Measurements from ENCODE around the gene SHB. TPM values are rescaled to one million over a fixed set of nuclear protein-coding genes. Genes with fewer than 3 reads are reported as not detected.

SHB gene
- total and polyA plus RNA-seq, 2 donors = 4.9 to 5.5 TPM

- Histone ChIP-seq H3K27ac (ENCODE audit: low read depth in 1 of 2, low read length in 1 of 2) (no peak overlapping the region), H3K9me3 (ENCODE audit: control insufficient read depth in 2 of 2, insufficient read depth in 1 of 2, low read length in 1 of 2) (no peaks in the 10 kb centered on the region), H3K4me3 (ENCODE audit: low read length in 2 of 2) (no peak overlapping the region), H3K4me1 (ENCODE audit: control insufficient read depth in 2 of 2, insufficient read depth in 2 of 2, low read length in 2 of 2) (no peaks in the 10 kb centered on the region), H3K36me3 (ENCODE audit: control insufficient read depth in 2 of 2, insufficient read depth in 2 of 2, low read length in 1 of 2) (no peaks in the 10 kb centered on the region), H3K27me3 (ENCODE audit: control insufficient read depth in 2 of 2, insufficient read depth in 1 of 2, low read length in 1 of 2) (no peaks in the 10 kb centered on the region)
- whole genome bisulfite sequencing = 86% methylated on average over 7 of the region's 7 CpGs
- no peak for DNase-seq (ENCODE audit: low read depth in 6 of 9, low spot score in 9 of 9)
These were observed 22.5 kb upstream of the SHB start for GRCh38 chr9:38091310-38092199.

GRCh38 chr9:38090170-38090569 is 21.1 kb upstream of the SHB start:
- Histone ChIP-seq H3K36me3 (ENCODE audit: control insufficient read depth in 2 of 2, insufficient read depth in 2 of 2, low read length in 1 of 2) (no peaks in the 10 kb centered on the region), H3K4me3 (ENCODE audit: low read length in 2 of 2) (no peak overlapping the region), H3K27ac (ENCODE audit: low read depth in 1 of 2, low read length in 1 of 2) (no peak overlapping the region), H3K9me3 (ENCODE audit: control insufficient read depth in 2 of 2, insufficient read depth in 1 of 2, low read length in 1 of 2) (no peaks in the 10 kb centered on the region), H3K4me1 (ENCODE audit: control insufficient read depth in 2 of 2, insufficient read depth in 2 of 2, low read length in 2 of 2) (no peaks in the 10 kb centered on the region), H3K27me3 (ENCODE audit: control insufficient read depth in 2 of 2, insufficient read depth in 1 of 2, low read length in 1 of 2) (no peaks in the 10 kb centered on the region)
- 95% methylated on average over 9 of the region's 9 CpGs for WGBS
- no peak for DNase-seq (ENCODE audit: low read depth in 6 of 9, low spot score in 9 of 9)

- Histone ChIP-seq H3K9me3 (ENCODE audit: control insufficient read depth in 2 of 2, insufficient read depth in 1 of 2, low read length in 1 of 2) (no peaks in the 10 kb centered on the region), H3K4me3 (ENCODE audit: low read length in 2 of 2) (no peak overlapping the region), H3K4me1 (ENCODE audit: control insufficient read depth in 2 of 2, insufficient read depth in 2 of 2, low read length in 2 of 2) (no peaks in the 10 kb centered on the region), H3K27me3 (ENCODE audit: control insufficient read depth in 2 of 2, insufficient read depth in 1 of 2, low read length in 1 of 2) (no peaks in the 10 kb centered on the region), H3K27ac (ENCODE audit: low read depth in 1 of 2, low read length in 1 of 2) (no peak overlapping the region), H3K36me3 (ENCODE audit: control insufficient read depth in 2 of 2, insufficient read depth in 2 of 2, low read length in 1 of 2) (no peaks in the 10 kb centered on the region)
- WGBS = 91% methylated on average over 2 of the region's 2 CpGs
- DNase-seq (ENCODE audit: low read depth in 6 of 9, low spot score in 9 of 9) = no peak
These were observed 20.5 kb upstream of the SHB start for GRCh38 chr9:38089387-38090165.

GRCh38 chr9:38088006-38088925 is 19.2 kb upstream of the SHB start:
- Histone ChIP-seq H3K36me3 (ENCODE audit: control insufficient read depth in 2 of 2, insufficient read depth in 2 of 2, low read length in 1 of 2) (no peaks in the 10 kb centered on the region), H3K27ac (ENCODE audit: low read depth in 1 of 2, low read length in 1 of 2) (no peak overlapping the region), H3K4me1 (ENCODE audit: control insufficient read depth in 2 of 2, insufficient read depth in 2 of 2, low read length in 2 of 2) (no peaks in the 10 kb centered on the region), H3K27me3 (ENCODE audit: control insufficient read depth in 2 of 2, insufficient read depth in 1 of 2, low read length in 1 of 2) (no peaks in the 10 kb centered on the region), H3K4me3 (ENCODE audit: low read length in 2 of 2) (no peak overlapping the region), H3K9me3 (ENCODE audit: control insufficient read depth in 2 of 2, insufficient read depth in 1 of 2, low read length in 1 of 2) (no peaks in the 10 kb centered on the region)
- WGBS = 34% methylated on average over 7 of the region's 7 CpGs
- peak in 5 of 9 donors; percentile 42 to 69 (median 49) for DNase-seq (ENCODE audit: low read depth in 6 of 9, low spot score in 9 of 9)

GRCh38 chr9:38086496-38086895 is 17.5 kb upstream of the SHB start:
- Histone ChIP-seq H3K36me3 (ENCODE audit: control insufficient read depth in 2 of 2, insufficient read depth in 2 of 2, low read length in 1 of 2) (no peaks in the 10 kb centered on the region), H3K9me3 (ENCODE audit: control insufficient read depth in 2 of 2, insufficient read depth in 1 of 2, low read length in 1 of 2) (no peaks in the 10 kb centered on the region), H3K4me1 (ENCODE audit: control insufficient read depth in 2 of 2, insufficient read depth in 2 of 2, low read length in 2 of 2) (no peaks in the 10 kb centered on the region), H3K4me3 (ENCODE audit: low read length in 2 of 2) (no peak overlapping the region), H3K27ac (ENCODE audit: low read depth in 1 of 2, low read length in 1 of 2) (no peak overlapping the region), H3K27me3 (ENCODE audit: control insufficient read depth in 2 of 2, insufficient read depth in 1 of 2, low read length in 1 of 2) (no peaks in the 10 kb centered on the region)
- no peak for DNase-seq (ENCODE audit: low read depth in 6 of 9, low spot score in 9 of 9)

- Histone ChIP-seq H3K27me3 (ENCODE audit: control insufficient read depth in 2 of 2, insufficient read depth in 1 of 2, low read length in 1 of 2) (no peaks in the 10 kb centered on the region), H3K36me3 (ENCODE audit: control insufficient read depth in 2 of 2, insufficient read depth in 2 of 2, low read length in 1 of 2) (no peaks in the 10 kb centered on the region), H3K4me1 (ENCODE audit: control insufficient read depth in 2 of 2, insufficient read depth in 2 of 2, low read length in 2 of 2) (no peaks in the 10 kb centered on the region), H3K9me3 (ENCODE audit: control insufficient read depth in 2 of 2, insufficient read depth in 1 of 2, low read length in 1 of 2) (no peaks in the 10 kb centered on the region), H3K4me3 (ENCODE audit: low read length in 2 of 2) (no peak overlapping the region), H3K27ac (ENCODE audit: low read depth in 1 of 2, low read length in 1 of 2) (no peak overlapping the region)
- 92% methylated on average over 5 of the region's 5 CpGs for WGBS
- DNase-seq (ENCODE audit: low read depth in 6 of 9, low spot score in 9 of 9) = no peak
These were observed 16.3 kb upstream of the SHB start for GRCh38 chr9:38085308-38085707.

GRCh38 chr9:38084556-38084880 is 15.5 kb upstream of the SHB start:
- no peaks in the 10 kb centered on the region for H3K27me3 ChIP-seq (ENCODE audit: control insufficient read depth in 2 of 2, insufficient read depth in 1 of 2, low read length in 1 of 2)
- 23% methylated on average over 5 of the region's 5 CpGs for WGBS

GRCh38 chr9:38083858-38084555 is 15.0 kb upstream of the SHB start:
- Histone ChIP-seq H3K4me1 (ENCODE audit: control insufficient read depth in 2 of 2, insufficient read depth in 2 of 2, low read length in 2 of 2) (no peaks in the 10 kb centered on the region), H3K27ac (ENCODE audit: low read depth in 1 of 2, low read length in 1 of 2) (no peak overlapping the region), H3K4me3 (ENCODE audit: low read length in 2 of 2) (no peak overlapping the region), H3K27me3 (ENCODE audit: control insufficient read depth in 2 of 2, insufficient read depth in 1 of 2, low read length in 1 of 2) (no peaks in the 10 kb centered on the region), H3K9me3 (ENCODE audit: control insufficient read depth in 2 of 2, insufficient read depth in 1 of 2, low read length in 1 of 2) (no peaks in the 10 kb centered on the region), H3K36me3 (ENCODE audit: control insufficient read depth in 2 of 2, insufficient read depth in 2 of 2, low read length in 1 of 2) (no peaks in the 10 kb centered on the region)
- no peak for DNase-seq (ENCODE audit: low read depth in 6 of 9, low spot score in 9 of 9)
- WGBS = 96% methylated on average over 10 of the region's 10 CpGs

More at GRCh38 chr9:38084556-38084880, 15.5 kb upstream of the SHB start:
- no peaks in the 10 kb centered on the region for H3K36me3 ChIP-seq (ENCODE audit: control insufficient read depth in 2 of 2, insufficient read depth in 2 of 2, low read length in 1 of 2)
- no peak overlapping the region for H3K27ac ChIP-seq (ENCODE audit: low read depth in 1 of 2, low read length in 1 of 2)
- H3K9me3 ChIP-seq (ENCODE audit: control insufficient read depth in 2 of 2, insufficient read depth in 1 of 2, low read length in 1 of 2) = no peaks in the 10 kb centered on the region
- no peak overlapping the region for H3K4me3 ChIP-seq (ENCODE audit: low read length in 2 of 2)
- no peaks in the 10 kb centered on the region for H3K4me1 ChIP-seq (ENCODE audit: control insufficient read depth in 2 of 2, insufficient read depth in 2 of 2, low read length in 2 of 2)
- DNase-seq (ENCODE audit: low read depth in 6 of 9, low spot score in 9 of 9) = no peak
